ENCODE results near the gene KLHDC10.

DNA sequence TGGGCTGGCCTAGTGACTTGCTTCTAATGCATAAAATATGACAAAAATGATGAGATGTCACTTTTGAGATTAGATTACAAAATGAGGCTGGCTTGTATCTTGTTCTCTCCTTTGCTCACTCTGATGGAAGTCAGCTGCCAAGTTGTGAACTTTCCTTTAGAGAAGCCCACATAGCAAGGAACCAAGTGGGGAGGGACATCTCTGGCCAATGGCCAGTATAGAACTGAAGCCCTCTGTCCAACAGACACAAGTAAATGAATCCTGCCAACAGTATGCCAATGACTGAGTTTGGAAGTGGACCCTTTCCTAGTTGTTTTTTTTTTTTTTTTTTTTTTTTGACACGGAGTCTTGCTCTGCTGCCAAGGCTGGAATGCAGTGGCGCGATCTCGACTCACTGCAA lies 22.5 kb upstream of the KLHDC10 start:
- TF ChIP-seq, protein P1, sequence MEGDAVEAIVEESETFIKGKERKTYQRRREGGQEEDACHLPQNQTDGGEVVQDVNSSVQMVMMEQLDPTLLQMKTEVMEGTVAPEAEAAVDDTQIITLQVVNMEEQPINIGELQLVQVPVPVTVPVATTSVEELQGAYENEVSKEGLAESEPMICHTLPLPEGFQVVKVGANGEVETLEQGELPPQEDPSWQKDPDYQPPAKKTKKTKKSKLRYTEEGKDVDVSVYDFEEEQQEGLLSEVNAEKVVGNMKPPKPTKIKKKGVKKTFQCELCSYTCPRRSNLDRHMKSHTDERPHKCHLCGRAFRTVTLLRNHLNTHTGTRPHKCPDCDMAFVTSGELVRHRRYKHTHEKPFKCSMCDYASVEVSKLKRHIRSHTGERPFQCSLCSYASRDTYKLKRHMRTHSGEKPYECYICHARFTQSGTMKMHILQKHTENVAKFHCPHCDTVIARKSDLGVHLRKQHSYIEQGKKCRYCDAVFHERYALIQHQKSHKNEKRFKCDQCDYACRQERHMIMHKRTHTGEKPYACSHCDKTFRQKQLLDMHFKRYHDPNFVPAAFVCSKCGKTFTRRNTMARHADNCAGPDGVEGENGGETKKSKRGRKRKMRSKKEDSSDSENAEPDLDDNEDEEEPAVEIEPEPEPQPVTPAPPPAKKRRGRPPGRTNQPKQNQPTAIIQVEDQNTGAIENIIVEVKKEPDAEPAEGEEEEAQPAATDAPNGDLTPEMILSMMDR (conservative IDR thresholded peaks at IDR 0.05; ENCODE audit: low read depth, low read length): no peak
- no peak for TF ChIP-seq EZH2 (IDR thresholded peaks at IDR 0.05; ENCODE audit: low read length, unreplicated experiment)
